Fibroblast of lung (primary cell): ENCODE data around the gene SMC5.

Source experiments
- CTCF ChIP-seq, 2 donors: IDR thresholded peaks in 1 of 2; conservative IDR thresholded peaks in 1 of 2; 1 replicate in 1 of 2; 2 replicates in 1 of 2; pipeline ENCODE4 v1.5.1; 2011 to 2012; ENCODE audit warnings: low read length in 2 of 2, control low read depth in 1 of 2, inconsistent platforms in 1 of 2, low read depth in 1 of 2, mild to moderate bottlenecking in 1 of 2
- EZH2 ChIP-seq: IDR thresholded peaks from 2 replicates; pipeline ENCODE4 v1.5.1; 2012; ENCODE audit warnings: low read length, control low read depth, mild to moderate bottlenecking; ENCODE audit errors: missing control alignments

- TF ChIP-seq EZH2 (no peak), CTCF (conservative IDR thresholded peaks at IDR 0.05 in 1 of 2, IDR thresholded peaks at IDR 0.05 in 1 of 2; ENCODE audit: low read depth in 1 of 2, low read length in 2 of 2) (no peak)
Measured at GRCh38 chr9:70318002-70318401, 59.2 kb downstream of the SMC5 start.
